Glomerular endothelial cell (primary cell): ENCODE measurements around the gene KIAA1586. TPM values are rescaled to one million over a fixed set of nuclear protein-coding genes. Genes with fewer than 3 reads are reported as not detected.
A peak's percentile ranks its signal among the peaks of the same experiment; 100 is the strongest.
"Not testable (repeated sequence)": the region's sequence is repeated elsewhere in the genome, so short reads cannot be mapped to it uniquely, and the experiment has no call there.

Source experiments
- DNase-seq: peaks from one replicate; pipeline ENCODE4 v3.0.0-alpha.2; 2011; ENCODE audit warnings: low read depth, low spot score; ENCODE audit errors: extremely low read depth
- total RNA-seq: library from RNA; depleted of rRNA; stranded (reverse); fragments of >200 nt; gene quantifications from 2 replicates; pipeline ENCODE4 v1.2.3, GENCODE V29; 2015

Gene KIAA1586
- 7.5 and 7.8 TPM in 2 replicates for total RNA-seq

- not testable (repeated sequence) for DNase-seq
Measured at GRCh38 chr6:57046332-57047256, at the start of gene KIAA1586. TSS of gene KIAA1586 (plus strand) at chr6:57046693. CDS start at chr6:57046756, 63 bp downstream.

GRCh38 chr6:56999049-56999448 lies 47.4 kb upstream of the KIAA1586 start:
- no peak for DNase-seq

GRCh38 chr6:56999748-57000147 lies 46.7 kb upstream of the KIAA1586 start:
- not testable (repeated sequence) for DNase-seq

GRCh38 chr6:57002197-57002596 lies 44.3 kb upstream of the KIAA1586 start:
- no peak for DNase-seq

- DNase-seq: no peak
Measured at GRCh38 chr6:57004292-57004691, 42.2 kb upstream of the KIAA1586 start.

GRCh38 chr6:57006101-57006500 lies 40.4 kb upstream of the KIAA1586 start:
- DNase-seq: no peak

GRCh38 chr6:57008069-57008468 lies 38.4 kb upstream of the KIAA1586 start:
- not testable (repeated sequence) for DNase-seq

- no peak for DNase-seq
Measured at GRCh38 chr6:57013521-57013926, 33.0 kb upstream of the KIAA1586 start.

GRCh38 chr6:57017069-57017468 lies 29.4 kb upstream of the KIAA1586 start:
- DNase-seq: no peak

- DNase-seq: no peak
Measured at GRCh38 chr6:57017841-57018240, 28.7 kb upstream of the KIAA1586 start.

GRCh38 chr6:57019434-57019833 lies 27.1 kb upstream of the KIAA1586 start:
- no peak for DNase-seq

- peak; percentile 34 for DNase-seq
Measured at GRCh38 chr6:57021086-57021720, 25.3 kb upstream of the KIAA1586 start.

GRCh38 chr6:57024321-57024720 lies 22.2 kb upstream of the KIAA1586 start:
- no peak for DNase-seq

GRCh38 chr6:57024775-57025174 lies 21.7 kb upstream of the KIAA1586 start:
- no peak for DNase-seq

- DNase-seq: no peak
Measured at GRCh38 chr6:57026001-57026400, 20.5 kb upstream of the KIAA1586 start.

GRCh38 chr6:57027301-57027700 lies 19.2 kb upstream of the KIAA1586 start:
- no peak for DNase-seq

GRCh38 chr6:57029213-57029612 lies 17.3 kb upstream of the KIAA1586 start:
- no peak for DNase-seq

GRCh38 chr6:57033228-57033627 lies 13.3 kb upstream of the KIAA1586 start:
- DNase-seq: no peak

- no peak for DNase-seq
Measured at GRCh38 chr6:57035549-57035948, 10.9 kb upstream of the KIAA1586 start.

- no peak for DNase-seq
Measured at GRCh38 chr6:57038906-57039305, 7.6 kb upstream of the KIAA1586 start.

GRCh38 chr6:57040011-57040410 lies 6.5 kb upstream of the KIAA1586 start:
- no peak for DNase-seq

GRCh38 chr6:57044061-57044460 lies 2.4 kb upstream of the KIAA1586 start:
- DNase-seq: not testable (repeated sequence)
